NCI-H446 treated with DMSO at 0.1 percent for 48 hours (cell line): ENCODE measurements around the gene AFG1L.
"Not testable (repeated sequence)": the region's sequence is repeated elsewhere in the genome, so short reads cannot be mapped to it uniquely, and the experiment has no call there.

ENCODE experiments used
- DNase-seq: peaks from one replicate; lab custom pipeline; 2025; lab: John Stamatoyannopoulos, UW

AFG1L gene

GRCh38 chr6:108416047-108416833 lies 121.4 kb downstream of the AFG1L start:
- DNase-seq = not testable (repeated sequence)

- DNase-seq = no peak
Observed at GRCh38 chr6:108417027-108417426, 122.2 kb downstream of the AFG1L start.

- DNase-seq = no peak
Observed at GRCh38 chr6:108419474-108419873, 124.6 kb downstream of the AFG1L start.

- no peak for DNase-seq
Observed at GRCh38 chr6:108419934-108420609, 125.2 kb downstream of the AFG1L start.

- no peak for DNase-seq
Observed at GRCh38 chr6:108421366-108421765, 126.5 kb downstream of the AFG1L start.

- DNase-seq = no peak
Observed at GRCh38 chr6:108423982-108424705, 129.3 kb downstream of the AFG1L start.

- DNase-seq = no peak
Observed at GRCh38 chr6:108425428-108425827, 130.6 kb downstream of the AFG1L start.

- no peak for DNase-seq
Observed at GRCh38 chr6:108432143-108432542, 137.3 kb downstream of the AFG1L start.

- no peak for DNase-seq
Observed at GRCh38 chr6:108432792-108433191, 137.9 kb downstream of the AFG1L start.

- DNase-seq = no peak
Observed at GRCh38 chr6:108434222-108434621, 139.4 kb downstream of the AFG1L start.

- DNase-seq = no peak
Observed at GRCh38 chr6:108435391-108435790, 140.5 kb downstream of the AFG1L start.

GRCh38 chr6:108436771-108437170 lies 141.9 kb downstream of the AFG1L start:
- no peak for DNase-seq

GRCh38 chr6:108437821-108438220 lies 143.0 kb downstream of the AFG1L start:
- no peak for DNase-seq

- DNase-seq = no peak
Observed at GRCh38 chr6:108438918-108439317, 144.1 kb downstream of the AFG1L start.

- DNase-seq = no peak
Observed at GRCh38 chr6:108441141-108441540, 146.3 kb downstream of the AFG1L start.

GRCh38 chr6:108442770-108443520 lies 148.1 kb downstream of the AFG1L start:
- DNase-seq = no peak

GRCh38 chr6:108446629-108447150 lies 151.8 kb downstream of the AFG1L start:
- no peak for DNase-seq

GRCh38 chr6:108448481-108448880 lies 153.6 kb downstream of the AFG1L start:
- no peak for DNase-seq

- not testable (repeated sequence) for DNase-seq
Observed at GRCh38 chr6:108449717-108450116, 154.9 kb downstream of the AFG1L start.

- DNase-seq = no peak
Observed at GRCh38 chr6:108451816-108452215, 157.0 kb downstream of the AFG1L start.

- DNase-seq = no peak
Observed at GRCh38 chr6:108452711-108453195, 157.9 kb downstream of the AFG1L start.
